Epithelial cell of proximal tubule (primary cell): ENCODE data around the gene ATP10A. TPM values are rescaled to one million over a fixed set of nuclear protein-coding genes. Genes with fewer than 3 reads are reported as not detected.

Source experiments
- DNase-seq: peaks from one replicate; pipeline ENCODE4 v3.0.0-alpha.2; 2011; ENCODE audit warnings: low read depth
- H3K4me3 ChIP-seq: 2 replicates; pipeline ENCODE4 v1.5.1; 2011; ENCODE audit warnings: low read depth, mild to moderate bottlenecking, low read length
- total RNA-seq: library from RNA; depleted of rRNA; stranded (reverse); fragments of >200 nt; gene quantifications from 2 replicates; pipeline ENCODE4 v1.2.3, GENCODE V29; 2015
- TF ChIP-seq, protein P1 (sequence below): conservative IDR thresholded peaks from 2 replicates; pipeline ENCODE4 v1.5.1; 2012; ENCODE audit warnings: low read depth, mild to moderate bottlenecking, low read length

The ATP10A gene
- total RNA-seq, 1 donor from 2014 or later: 13.0 TPM

DNA sequence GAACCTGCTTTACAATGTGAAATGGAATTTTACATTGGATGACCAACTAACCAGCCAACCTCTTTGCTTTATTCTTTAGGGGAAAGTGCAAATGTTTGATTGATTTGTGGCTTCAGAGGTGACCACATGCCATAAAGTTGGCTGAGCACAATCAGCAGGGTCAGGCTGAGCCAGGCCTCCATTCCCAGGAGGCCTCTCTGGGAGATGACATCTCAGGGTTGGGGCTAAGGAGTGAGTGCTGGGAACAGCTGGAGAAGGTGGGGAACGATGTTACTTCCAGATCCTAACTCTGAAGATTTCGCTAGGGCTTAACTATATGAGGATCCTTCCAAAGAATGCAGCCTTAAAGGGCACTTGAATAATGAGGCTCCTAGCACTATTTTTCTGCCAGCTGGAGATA lies 131.7 kb downstream of the ATP10A start:
- TF ChIP-seq, protein P1, sequence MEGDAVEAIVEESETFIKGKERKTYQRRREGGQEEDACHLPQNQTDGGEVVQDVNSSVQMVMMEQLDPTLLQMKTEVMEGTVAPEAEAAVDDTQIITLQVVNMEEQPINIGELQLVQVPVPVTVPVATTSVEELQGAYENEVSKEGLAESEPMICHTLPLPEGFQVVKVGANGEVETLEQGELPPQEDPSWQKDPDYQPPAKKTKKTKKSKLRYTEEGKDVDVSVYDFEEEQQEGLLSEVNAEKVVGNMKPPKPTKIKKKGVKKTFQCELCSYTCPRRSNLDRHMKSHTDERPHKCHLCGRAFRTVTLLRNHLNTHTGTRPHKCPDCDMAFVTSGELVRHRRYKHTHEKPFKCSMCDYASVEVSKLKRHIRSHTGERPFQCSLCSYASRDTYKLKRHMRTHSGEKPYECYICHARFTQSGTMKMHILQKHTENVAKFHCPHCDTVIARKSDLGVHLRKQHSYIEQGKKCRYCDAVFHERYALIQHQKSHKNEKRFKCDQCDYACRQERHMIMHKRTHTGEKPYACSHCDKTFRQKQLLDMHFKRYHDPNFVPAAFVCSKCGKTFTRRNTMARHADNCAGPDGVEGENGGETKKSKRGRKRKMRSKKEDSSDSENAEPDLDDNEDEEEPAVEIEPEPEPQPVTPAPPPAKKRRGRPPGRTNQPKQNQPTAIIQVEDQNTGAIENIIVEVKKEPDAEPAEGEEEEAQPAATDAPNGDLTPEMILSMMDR: no peak
- H3K4me3 ChIP-seq: no peak overlapping the region
- no peak for DNase-seq

DNA sequence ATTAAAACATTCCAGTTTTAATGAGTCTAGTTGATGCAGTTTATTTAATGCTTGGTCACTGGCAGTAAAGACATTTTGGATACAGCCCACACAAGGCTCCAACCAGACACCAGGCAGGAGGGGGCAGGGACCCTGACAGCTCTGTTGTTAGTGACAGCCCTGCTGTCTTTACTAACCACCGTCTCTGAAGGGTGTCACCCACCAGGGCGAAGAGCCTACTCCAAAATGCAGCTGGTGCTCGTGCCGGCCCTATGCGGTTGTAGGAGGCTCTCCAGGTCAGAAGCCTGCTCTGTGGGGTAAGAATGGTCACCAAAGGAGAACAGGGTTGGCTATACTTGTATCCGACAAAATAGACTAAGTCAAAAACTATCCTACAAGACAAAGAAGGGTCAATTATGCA lies 132.2 kb downstream of the ATP10A start:
- no peak overlapping the region for H3K4me3 ChIP-seq
- TF ChIP-seq, protein P1: no peak
- no peak for DNase-seq

DNA sequence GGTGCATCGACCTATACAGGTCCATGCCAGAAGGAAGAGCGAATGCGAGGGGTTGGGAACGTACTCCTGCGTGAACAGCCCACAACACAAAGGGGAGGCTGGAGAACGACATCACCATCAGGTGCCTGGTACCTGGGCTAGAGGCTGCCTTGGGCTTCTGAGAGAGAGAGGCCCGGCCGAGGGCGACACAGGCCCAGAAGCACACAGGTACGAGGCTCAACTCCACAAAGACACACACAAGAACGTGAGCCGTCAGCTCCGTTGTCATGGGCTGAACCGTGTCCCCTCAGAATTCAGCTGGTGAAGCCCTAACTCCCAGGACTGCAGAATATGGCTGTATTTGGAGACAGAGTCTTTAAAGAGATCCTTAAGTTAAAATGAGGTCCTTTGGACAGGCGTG lies 134.3 kb downstream of the ATP10A start:
- TF ChIP-seq, protein P1: no peak
- H3K4me3 ChIP-seq: no peak overlapping the region

DNA sequence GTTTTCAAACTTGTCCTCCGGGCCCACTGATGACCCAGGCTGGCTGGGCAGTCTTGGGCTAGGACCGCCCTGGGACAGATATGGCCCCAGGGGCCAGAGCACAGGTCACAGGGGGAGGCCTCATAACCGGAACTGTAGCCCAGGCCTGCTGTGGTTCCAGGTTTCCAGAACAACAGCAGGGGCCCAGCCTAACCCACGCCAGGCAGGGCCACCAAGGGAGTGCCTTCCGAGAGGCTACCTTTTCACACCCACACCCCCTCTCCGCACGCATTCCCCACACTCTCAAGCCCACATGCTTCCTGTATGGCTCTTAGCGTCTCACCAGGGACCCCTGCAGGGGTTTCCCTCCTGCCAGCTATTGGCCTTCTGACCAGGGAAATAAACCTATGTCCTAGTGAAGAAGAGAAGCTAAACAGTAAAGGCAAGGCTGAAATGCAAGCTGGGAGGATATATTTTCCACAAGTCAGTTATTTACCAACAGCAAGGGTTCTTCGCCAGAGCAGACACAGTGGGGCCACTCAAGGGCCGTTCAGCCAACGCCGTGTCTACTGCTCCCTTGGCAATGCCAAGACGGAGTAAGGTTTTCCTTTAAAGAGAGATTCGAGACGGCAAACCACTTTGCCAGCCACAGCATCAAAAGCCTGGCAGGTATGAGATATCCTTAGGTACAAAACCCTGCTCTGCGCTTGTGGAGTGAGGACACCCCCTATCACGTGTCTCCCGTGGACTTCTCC lies 135.1 kb downstream of the ATP10A start:
- H3K4me3 ChIP-seq: no peak overlapping the region
- TF ChIP-seq, protein P1: no peak
- no peak for DNase-seq

More for the DNA sequence above, 134.3 kb downstream of the ATP10A start:
- no peak for DNase-seq

DNA sequence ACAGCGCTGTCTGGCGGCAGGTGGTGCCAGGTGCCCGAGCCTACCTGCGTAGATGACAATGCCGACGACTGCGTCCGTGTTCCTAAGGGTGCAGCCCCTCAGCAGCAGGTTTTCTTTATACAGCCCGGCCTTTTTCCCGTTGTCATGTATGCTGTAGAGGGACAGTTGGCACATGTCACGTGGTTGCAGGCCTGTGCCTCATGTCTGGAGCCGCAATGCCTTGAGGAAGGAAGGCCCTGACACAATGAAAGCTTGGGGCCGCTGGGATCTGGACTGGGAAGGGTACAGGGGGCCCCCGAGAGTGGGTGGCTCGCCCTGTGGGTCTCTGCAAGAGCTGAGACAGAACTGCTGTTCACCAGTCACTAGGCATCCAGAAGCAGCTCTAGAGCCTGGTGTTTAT lies 136.0 kb downstream of the ATP10A start:
- no peak overlapping the region for H3K4me3 ChIP-seq
- TF ChIP-seq, protein P1: no peak
- no peak for DNase-seq

DNA sequence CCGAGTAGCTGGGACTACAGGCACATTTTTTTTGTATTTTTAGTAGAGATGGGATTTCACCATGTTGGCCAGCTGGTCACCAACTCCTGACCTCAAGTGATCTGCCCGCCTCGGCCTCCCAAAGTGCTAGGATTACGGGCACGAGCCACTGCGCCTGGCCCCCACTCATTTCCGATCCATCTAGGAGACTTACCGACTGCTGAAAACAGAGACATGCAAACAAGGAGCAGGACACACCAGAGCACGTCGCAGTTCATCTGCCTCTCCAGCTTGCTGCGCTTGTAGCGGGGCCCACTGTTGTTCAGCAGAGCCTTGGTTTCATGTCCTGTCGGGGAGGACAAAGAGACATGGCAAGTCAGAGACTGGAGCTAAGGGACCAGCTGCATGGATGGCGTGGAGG lies 137.4 kb downstream of the ATP10A start:
- no peak overlapping the region for H3K4me3 ChIP-seq
- no peak for DNase-seq
- TF ChIP-seq, protein P1: no peak

DNA sequence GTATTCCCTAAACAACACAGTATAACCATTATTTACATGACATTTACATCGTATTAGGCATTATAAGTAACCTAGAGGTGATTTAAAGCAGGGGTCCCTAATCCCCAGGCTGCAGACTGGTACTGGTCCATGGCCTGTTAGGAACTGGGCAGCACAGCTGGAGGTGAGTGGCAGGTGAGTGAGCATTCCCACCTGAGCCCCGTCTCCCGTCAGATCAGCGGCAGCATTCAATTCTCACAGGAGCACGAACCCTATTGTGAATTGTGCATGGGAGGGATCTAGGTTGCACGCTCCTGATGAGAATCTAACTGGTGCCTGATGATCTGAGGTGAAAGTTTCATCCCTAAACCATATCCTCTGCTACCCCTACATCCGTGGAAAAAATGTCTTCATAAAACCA lies 138.2 kb downstream of the ATP10A start:
- H3K4me3 ChIP-seq: no peak overlapping the region
- DNase-seq: no peak
- TF ChIP-seq, protein P1: no peak
